HepG2 (cell line): Measurements from ENCODE around the gene CATSPERD. TPM values are rescaled to one million over a fixed set of nuclear protein-coding genes. Genes with fewer than 3 reads are reported as not detected.

Experiments used
- CHCHD3 ChIP-seq: sonication (generic); formaldehyde crosslinking; IDR thresholded peaks from 2 replicates; pipeline ENCODE4 v1.8.0; 2022; ENCODE audit warnings: mild to moderate bottlenecking, missing genetic modification reagents, moderate library complexity
- DNMT3B ChIP-seq: conservative IDR thresholded peaks from 2 replicates; pipeline ENCODE4 v1.6.1; 2016; ENCODE audit warnings: missing biosample characterization, control low read depth
- ELF3 ChIP-seq: IDR thresholded peaks from 2 replicates; pipeline ENCODE4 v1.6.1; 2016; ENCODE audit warnings: missing genetic modification reagents, missing compliant biosample characterization
- GMEB2 ChIP-seq: IDR thresholded peaks from 2 replicates; pipeline ENCODE4 v1.6.1; 2016; ENCODE audit warnings: missing biosample characterization, missing genetic modification reagents, low read depth
- KLF6 ChIP-seq: IDR thresholded peaks from 2 replicates; pipeline ENCODE4 v1.8.0; 2016; ENCODE audit warnings: missing biosample characterization, missing genetic modification reagents
- NFKBIZ ChIP-seq: IDR thresholded peaks from 2 replicates; pipeline ENCODE4 v1.6.1; 2018; ENCODE audit warnings: missing genetic modification reagents, missing compliant biosample characterization
- NR2C2 ChIP-seq: sonication (generic); formaldehyde crosslinking; IDR thresholded peaks from 2 replicates; pipeline ENCODE4 v1.4.0; 2020; ENCODE audit warnings: missing genetic modification reagents, mild to moderate bottlenecking, moderate library complexity, borderline replicate concordance
- SALL1 ChIP-seq: sonication (generic); formaldehyde crosslinking; IDR thresholded peaks from 2 replicates; pipeline ENCODE4 v1.8.0; 2022; ENCODE audit warnings: mild to moderate bottlenecking, missing genetic modification reagents
- TFAP4 ChIP-seq: sonication (generic); IDR thresholded peaks from 2 replicates; pipeline ENCODE4 v1.6.1; 2016; ENCODE audit warnings: low read depth, borderline replicate concordance
- ZBTB39 ChIP-seq: sonication (generic); formaldehyde crosslinking; IDR thresholded peaks from 2 replicates; pipeline ENCODE4 v1.5.0; 2020; ENCODE audit warnings: missing genetic modification reagents
- ZBTB43 ChIP-seq: sonication (generic); formaldehyde crosslinking; conservative IDR thresholded peaks from 2 replicates; pipeline ENCODE4 v1.4.0; 2020; ENCODE audit warnings: missing genetic modification reagents
- ZFP82 ChIP-seq: sonication (generic); formaldehyde crosslinking; IDR thresholded peaks from 2 replicates; pipeline ENCODE4 v1.5.1; 2020; ENCODE audit warnings: mild to moderate bottlenecking, missing genetic modification reagents, borderline replicate concordance
- ZNF121 ChIP-seq: sonication (generic); formaldehyde crosslinking; IDR thresholded peaks from 2 replicates; pipeline ENCODE4 v1.5.0; 2020; ENCODE audit warnings: mild to moderate bottlenecking, missing genetic modification reagents
- ZNF143 ChIP-seq: sonication (generic); formaldehyde crosslinking; IDR thresholded peaks from 2 replicates; pipeline ENCODE4 v1.4.0; 2020; ENCODE audit warnings: missing genetic modification reagents
- ZNF230 ChIP-seq: sonication (generic); formaldehyde crosslinking; IDR thresholded peaks from 2 replicates; pipeline ENCODE4 v1.4.0; 2020; ENCODE audit warnings: mild to moderate bottlenecking, missing genetic modification reagents
- ZNF256 ChIP-seq: sonication (generic); formaldehyde crosslinking; conservative IDR thresholded peaks from 2 replicates; pipeline ENCODE4 v1.4.0; 2020; ENCODE audit warnings: missing genetic modification reagents
- ZNF274 ChIP-seq: sonication (generic); formaldehyde crosslinking; IDR thresholded peaks from 2 replicates; pipeline ENCODE4 v1.5.1; 2020; ENCODE audit warnings: mild to moderate bottlenecking, missing genetic modification reagents
- ZNF441 ChIP-seq: sonication (generic); formaldehyde crosslinking; IDR thresholded peaks from 2 replicates; pipeline ENCODE4 v1.7.0; 2021; ENCODE audit warnings: missing genetic modification reagents, borderline replicate concordance
- ZNF547 ChIP-seq: sonication (generic); formaldehyde crosslinking; IDR thresholded peaks from 2 replicates; pipeline ENCODE4 v1.5.1; 2020; ENCODE audit warnings: mild to moderate bottlenecking, missing genetic modification reagents
- ZNF549 ChIP-seq: sonication (generic); formaldehyde crosslinking; IDR thresholded peaks from 2 replicates; pipeline ENCODE4 v1.5.0; 2020; ENCODE audit warnings: missing genetic modification reagents
- ZNF691 ChIP-seq: sonication (generic); formaldehyde crosslinking; IDR thresholded peaks from 2 replicates; pipeline ENCODE4 v1.4.0; 2020; ENCODE audit warnings: missing genetic modification reagents, low read depth, mild to moderate bottlenecking, borderline replicate concordance
- ZNF749 ChIP-seq: sonication (generic); formaldehyde crosslinking; IDR thresholded peaks from 2 replicates; pipeline ENCODE4 v1.8.0; 2022; ENCODE audit warnings: mild to moderate bottlenecking, missing genetic modification reagents, moderate library complexity, borderline replicate concordance
- ZNF878 ChIP-seq: sonication (generic); formaldehyde crosslinking; IDR thresholded peaks from 2 replicates; pipeline ENCODE4 v1.8.1; 2023; ENCODE audit warnings: mild to moderate bottlenecking, missing genetic modification reagents, moderate library complexity
- ZSCAN29 ChIP-seq: sonication (generic); formaldehyde crosslinking; conservative IDR thresholded peaks from 2 replicates; pipeline ENCODE4 v1.4.0; 2020; ENCODE audit warnings: mild to moderate bottlenecking, missing genetic modification reagents
- polyA plus RNA-seq, 8 experiments: library from polyadenylated mRNA; depleted of rRNA in 3 of 8; stranded (reverse) in 7 of 8; unstranded in 1 of 8; fragments of >200 nt; fragmentation: Illumina TruSeq in 4 of 8; extraction: Trizol in 4 of 8; gene quantifications; 2 replicates each; pipeline versions ENCODE4 v1.2.1 to v1.2.3, GENCODE V29; 2011 to 2016; ENCODE audit warnings: low read depth in 4 of 8, missing spikeins in 1 of 8, mixed read lengths in 1 of 8; ENCODE audit not compliant: insufficient read depth in 1 of 8
- total RNA-seq, 5 experiments: library from RNA; depleted of rRNA; stranded (reverse); fragments of >200 nt; fragmentation: Illumina TruSeq; extraction: Trizol; gene quantifications; 2 replicates each; pipeline ENCODE4 v1.2.3, GENCODE V29; 2016; ENCODE audit warnings: low read depth in 1 of 5

Gene CATSPERD
- total and polyA plus RNA-seq, 2 of the 13 experiments (the other 11 are each of a cell fraction or from before 2014, with no cell fraction given) = 0.04 TPM; not detected in 1

- TF ChIP-seq NR2C2 (peak; percentile 44; the same call in 1 of the 2 replicates), ZBTB43 (CRISPR knock-in tag) (no peak), DNMT3B (CRISPR knock-in tag) (no peak), ZNF547 (CRISPR knock-in tag) (0 out of 2 replicates have a peak, but pooled peaks have one; percentile 80), GMEB2 (CRISPR knock-in tag) (no peak), ZNF441 (CRISPR knock-in tag) (0 out of 2 replicates have a peak, but pooled peaks have one; percentile 36), ZNF230 (CRISPR knock-in tag) (peak; percentile 34), KLF6 (CRISPR knock-in tag) (peak; percentile 68; the same call in 1 of the 2 replicates), ZNF274 (CRISPR knock-in tag) (peak; percentile 81), ELF3 (CRISPR knock-in tag) (peak; percentile 11; the same call in 1 of the 2 replicates), ZNF256 (CRISPR knock-in tag) (no peak), ZNF749 (no peak), ZFP82 (CRISPR knock-in tag) (peak; percentile 81; the same call in 1 of the 2 replicates), NFKBIZ (CRISPR knock-in tag) (no peak), TFAP4 (peak; percentile 28; the same call in 1 of the 2 replicates), ZNF121 (CRISPR knock-in tag) (peak; percentile 55; the same call in 1 of the 2 replicates), ZNF143 (CRISPR knock-in tag) (no peak), ZNF549 (CRISPR knock-in tag) (no peak), CHCHD3 (0 out of 2 replicates have a peak, but pooled peaks have one; percentile 34), ZSCAN29 (CRISPR knock-in tag) (0 out of 2 replicates have a peak, but pooled peaks have one; percentile 58), SALL1 (CRISPR knock-in tag) (peak; percentile 83), ZNF878 (CRISPR knock-in tag) (no peak), ZNF691 (CRISPR knock-in tag) (no peak; the same call in 1 of the 2 replicates), ZBTB39 (CRISPR knock-in tag) (no peak)
Observed at GRCh38 chr19:5803752-5804515, 83.5 kb downstream of the CATSPERD start (continued).
